ENCODE measurements around the gene CD6. TPM values are rescaled to one million over a fixed set of nuclear protein-coding genes. Genes with fewer than 3 reads are reported as not detected.

CD6 gene
- total RNA-seq, 1 donor from 2014 or later: 6.1 TPM

DNA sequence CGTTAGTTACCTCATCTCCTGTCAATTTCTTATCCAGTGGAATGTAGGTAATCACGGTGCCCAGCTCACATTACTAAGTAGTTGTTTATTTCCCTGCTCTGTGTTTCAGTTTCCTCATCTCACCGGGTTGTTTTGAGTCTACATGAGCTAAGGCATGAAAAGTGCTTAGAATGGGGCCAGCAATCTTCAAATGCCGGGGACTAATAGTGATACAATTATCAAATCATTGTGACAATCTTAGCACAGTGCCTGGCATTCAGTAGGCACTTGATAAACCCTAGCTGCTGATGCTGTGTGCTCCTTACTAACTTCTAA lies 77.5 kb downstream of the CD6 start:
- DNase-seq (no peak), ATAC-seq (no peak)
- no peaks in the 10 kb centered on the region for H3K4me1 ChIP-seq
- H3K27ac ChIP-seq: no peak overlapping the region
- no peaks in the 10 kb centered on the region for H3K36me3 ChIP-seq
- intact Hi-C loops (cut with DNase I): no loop called here
- no peaks in the 10 kb centered on the region for H3K27me3 ChIP-seq (ENCODE audit: low read depth)
- no peak overlapping the region for H3K4me3 ChIP-seq
- TF ChIP-seq, protein P1, sequence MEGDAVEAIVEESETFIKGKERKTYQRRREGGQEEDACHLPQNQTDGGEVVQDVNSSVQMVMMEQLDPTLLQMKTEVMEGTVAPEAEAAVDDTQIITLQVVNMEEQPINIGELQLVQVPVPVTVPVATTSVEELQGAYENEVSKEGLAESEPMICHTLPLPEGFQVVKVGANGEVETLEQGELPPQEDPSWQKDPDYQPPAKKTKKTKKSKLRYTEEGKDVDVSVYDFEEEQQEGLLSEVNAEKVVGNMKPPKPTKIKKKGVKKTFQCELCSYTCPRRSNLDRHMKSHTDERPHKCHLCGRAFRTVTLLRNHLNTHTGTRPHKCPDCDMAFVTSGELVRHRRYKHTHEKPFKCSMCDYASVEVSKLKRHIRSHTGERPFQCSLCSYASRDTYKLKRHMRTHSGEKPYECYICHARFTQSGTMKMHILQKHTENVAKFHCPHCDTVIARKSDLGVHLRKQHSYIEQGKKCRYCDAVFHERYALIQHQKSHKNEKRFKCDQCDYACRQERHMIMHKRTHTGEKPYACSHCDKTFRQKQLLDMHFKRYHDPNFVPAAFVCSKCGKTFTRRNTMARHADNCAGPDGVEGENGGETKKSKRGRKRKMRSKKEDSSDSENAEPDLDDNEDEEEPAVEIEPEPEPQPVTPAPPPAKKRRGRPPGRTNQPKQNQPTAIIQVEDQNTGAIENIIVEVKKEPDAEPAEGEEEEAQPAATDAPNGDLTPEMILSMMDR (IDR thresholded peaks at IDR 0.05): no peak
- H3K9me3 ChIP-seq: no peaks in the 10 kb centered on the region

DNA sequence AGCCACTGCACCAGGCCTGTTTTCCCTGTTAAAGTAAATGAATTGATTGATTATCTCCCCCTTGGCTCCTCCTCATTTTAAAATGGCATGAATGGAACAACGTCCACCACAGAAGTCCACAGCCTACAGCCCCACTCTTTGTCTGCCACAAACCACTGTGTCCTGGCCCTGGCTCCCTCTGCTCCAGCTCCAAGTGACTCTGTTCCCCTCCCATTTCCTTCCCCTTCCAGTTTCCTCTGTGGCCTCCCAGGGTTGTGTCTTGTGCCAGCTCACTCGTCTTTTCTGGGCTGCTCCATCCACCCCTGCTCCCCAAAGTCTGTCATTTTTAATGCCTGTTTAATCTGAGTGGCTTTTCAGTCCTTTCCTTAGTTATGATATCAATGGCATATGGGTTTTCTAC lies 78.4 kb downstream of the CD6 start:
- DNase-seq: no peak
- peak overlapping the region; percentile 12 for H3K27ac ChIP-seq
- intact Hi-C loops (cut with DNase I): no loop called here
- H3K4me1 ChIP-seq: no peaks in the 10 kb centered on the region
- H3K9me3 ChIP-seq: no peaks in the 10 kb centered on the region
- H3K36me3 ChIP-seq: no peaks in the 10 kb centered on the region
- no peaks in the 10 kb centered on the region for H3K27me3 ChIP-seq (ENCODE audit: low read depth)
- H3K4me3 ChIP-seq: no peak overlapping the region
- ATAC-seq: peak in 1 of 2 donors; percentile 38
- TF ChIP-seq, protein P1 (IDR thresholded peaks at IDR 0.05): no peak

DNA sequence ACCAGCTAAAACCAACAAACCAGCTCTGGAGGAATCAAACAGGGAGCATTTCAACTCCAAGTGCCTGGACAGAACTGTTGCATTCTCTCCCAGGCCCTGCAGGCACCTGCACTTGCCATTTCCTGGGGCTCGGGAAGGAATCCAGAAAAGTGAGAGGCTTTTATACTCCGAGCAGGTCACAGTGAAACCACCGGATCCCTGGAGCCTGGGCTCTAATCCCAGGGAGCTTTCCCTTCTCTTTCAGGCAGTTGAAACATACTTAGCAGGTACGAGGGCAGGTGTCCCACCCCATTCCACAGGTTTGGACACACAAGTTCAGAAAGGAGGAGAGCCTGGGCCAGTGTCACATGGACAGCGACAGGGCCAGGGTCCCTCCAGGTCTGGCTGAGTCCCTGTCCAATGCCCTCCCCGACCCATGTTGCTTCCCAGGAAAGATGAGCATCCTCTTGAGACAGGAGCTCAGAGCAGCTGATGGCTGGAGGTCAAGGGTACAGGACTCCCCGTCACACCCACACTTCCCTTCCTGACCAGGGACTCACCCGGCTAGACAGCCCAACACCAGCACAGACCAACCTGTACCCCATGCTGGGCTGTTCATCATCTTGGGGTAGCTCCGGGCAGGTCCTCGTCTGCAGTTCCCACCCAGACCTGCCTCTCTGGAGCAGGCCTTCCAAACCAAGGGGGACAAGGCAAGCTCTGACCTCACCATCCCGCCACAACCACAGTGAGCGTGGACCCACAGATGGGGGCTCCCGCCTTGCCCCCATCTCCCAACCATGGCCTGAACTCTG lies 80.9 kb downstream of the CD6 start:
- DNase-seq (no peak), ATAC-seq (peak in 1 of 2 donors; percentile 23)
- intact Hi-C loops (cut with DNase I): no loop called here
- Histone ChIP-seq H3K27ac (no peak overlapping the region), H3K9me3 (no peaks in the 10 kb centered on the region), H3K4me3 (no peak overlapping the region), H3K36me3 (no peaks in the 10 kb centered on the region), H3K4me1 (no peaks in the 10 kb centered on the region), H3K27me3 (ENCODE audit: low read depth) (no peaks in the 10 kb centered on the region)
- TF ChIP-seq, protein P1 (IDR thresholded peaks at IDR 0.05): no peak

DNA sequence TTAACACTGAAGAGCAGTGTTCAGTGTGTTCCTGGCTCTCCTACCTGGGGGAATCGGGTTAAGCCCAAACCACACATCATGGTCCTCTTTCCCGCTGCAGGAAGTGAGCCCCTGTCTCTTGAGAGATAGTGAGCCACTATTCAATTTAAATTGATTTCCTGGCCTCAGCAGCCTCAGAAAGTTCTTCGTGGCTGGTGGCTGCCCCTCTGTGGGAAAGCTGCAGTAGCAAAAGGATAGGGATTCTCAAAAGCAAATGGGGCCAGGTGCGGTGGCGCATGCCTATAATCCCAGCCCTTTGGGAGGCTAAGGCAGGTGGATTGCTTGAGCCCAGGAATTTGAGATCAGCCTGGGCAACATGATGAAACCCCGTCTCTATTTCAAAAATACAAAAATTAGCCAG lies 81.7 kb downstream of the CD6 start:
- H3K27me3 ChIP-seq (ENCODE audit: low read depth): no peaks in the 10 kb centered on the region
- no peak overlapping the region for H3K4me3 ChIP-seq
- intact Hi-C loops (cut with DNase I): no loop called here
- no peaks in the 10 kb centered on the region for H3K4me1 ChIP-seq
- no peak overlapping the region for H3K27ac ChIP-seq
- DNase-seq (no peak), ATAC-seq (no peak)
- H3K36me3 ChIP-seq: no peaks in the 10 kb centered on the region
- TF ChIP-seq, protein P1 (IDR thresholded peaks at IDR 0.05): no peak
- no peaks in the 10 kb centered on the region for H3K9me3 ChIP-seq

DNA sequence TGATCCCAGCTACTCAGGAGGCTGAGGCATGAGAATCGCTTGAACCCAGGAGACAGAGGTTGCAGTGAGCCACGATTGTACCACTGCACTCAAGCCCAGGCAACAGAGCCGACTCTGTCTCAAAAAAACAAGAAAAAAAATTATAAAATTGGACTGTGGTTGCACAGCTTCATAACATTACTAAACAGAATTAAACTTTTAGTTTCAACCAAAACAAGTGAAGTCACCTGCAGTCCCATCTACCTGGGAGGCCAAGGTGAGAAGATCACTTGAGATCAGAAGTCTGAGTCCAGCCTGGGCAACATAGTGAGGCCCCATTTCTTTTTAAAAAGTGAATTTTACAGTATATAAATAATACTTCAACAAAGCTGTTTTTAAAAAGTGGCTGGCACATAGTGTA lies 83.0 kb downstream of the CD6 start:
- Histone ChIP-seq H3K27me3 (ENCODE audit: low read depth) (no peaks in the 10 kb centered on the region), H3K27ac (no peak overlapping the region), H3K9me3 (no peaks in the 10 kb centered on the region), H3K36me3 (no peaks in the 10 kb centered on the region), H3K4me1 (no peaks in the 10 kb centered on the region), H3K4me3 (no peak overlapping the region)
- intact Hi-C loops (cut with DNase I): no loop called here
- TF ChIP-seq, protein P1 (IDR thresholded peaks at IDR 0.05): no peak
- no peak for ATAC-seq
- no peak for DNase-seq
